D721Med (cell line): ENCODE data around the gene MELTF.

Experiments
- DNase-seq: peaks from one replicate; pipeline ENCODE4 v3.0.0; 2011; ENCODE audit warnings: low spot score; ENCODE audit not compliant: insufficient read length
- FAIRE-seq: peaks from 2 replicates; lab custom pipeline; 2011; peaks lifted over from hg19 to GRCh38; lab: Jason Lieb, UNC
- TF ChIP-seq, protein P1 (sequence below): IDR thresholded peaks from 2 replicates; pipeline ENCODE4 v1.5.1; 2012; ENCODE audit warnings: mild to moderate bottlenecking, control low read depth; ENCODE audit not compliant: insufficient read depth; ENCODE audit errors: missing control alignments

MELTF gene

DNA sequence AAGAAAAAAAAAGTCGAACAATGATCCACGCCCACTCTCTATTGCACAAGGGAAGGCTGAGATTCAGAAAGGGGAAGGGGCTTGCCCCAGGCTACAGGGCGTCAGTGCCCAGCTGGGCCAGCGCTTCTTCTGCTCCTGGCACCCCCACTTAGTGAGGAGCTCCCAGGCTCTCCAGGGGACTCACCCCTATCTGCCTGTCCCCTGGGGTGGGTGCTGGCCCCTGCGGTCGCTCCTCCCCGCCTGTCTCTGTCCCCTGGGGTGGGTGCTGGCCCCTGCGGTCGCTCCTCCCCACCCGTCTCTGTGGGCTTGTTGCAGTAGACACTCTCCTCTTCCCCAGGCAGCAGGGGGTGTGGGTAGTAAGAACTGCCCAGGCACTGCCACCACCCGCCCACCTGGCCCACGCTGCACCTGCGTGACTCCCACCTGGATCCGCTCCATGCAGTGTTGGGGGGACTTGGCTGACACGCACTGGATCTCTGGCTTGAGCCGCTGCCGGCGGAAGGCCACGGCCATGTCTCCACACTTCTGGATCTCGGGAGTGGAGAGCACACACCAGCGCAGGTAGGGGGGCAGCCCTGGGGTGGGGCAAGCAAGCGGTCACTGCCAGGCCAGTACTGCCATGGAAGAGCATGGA is 14.6 kb downstream of the MELTF start:
- no peak for DNase-seq
- TF ChIP-seq, protein P1, sequence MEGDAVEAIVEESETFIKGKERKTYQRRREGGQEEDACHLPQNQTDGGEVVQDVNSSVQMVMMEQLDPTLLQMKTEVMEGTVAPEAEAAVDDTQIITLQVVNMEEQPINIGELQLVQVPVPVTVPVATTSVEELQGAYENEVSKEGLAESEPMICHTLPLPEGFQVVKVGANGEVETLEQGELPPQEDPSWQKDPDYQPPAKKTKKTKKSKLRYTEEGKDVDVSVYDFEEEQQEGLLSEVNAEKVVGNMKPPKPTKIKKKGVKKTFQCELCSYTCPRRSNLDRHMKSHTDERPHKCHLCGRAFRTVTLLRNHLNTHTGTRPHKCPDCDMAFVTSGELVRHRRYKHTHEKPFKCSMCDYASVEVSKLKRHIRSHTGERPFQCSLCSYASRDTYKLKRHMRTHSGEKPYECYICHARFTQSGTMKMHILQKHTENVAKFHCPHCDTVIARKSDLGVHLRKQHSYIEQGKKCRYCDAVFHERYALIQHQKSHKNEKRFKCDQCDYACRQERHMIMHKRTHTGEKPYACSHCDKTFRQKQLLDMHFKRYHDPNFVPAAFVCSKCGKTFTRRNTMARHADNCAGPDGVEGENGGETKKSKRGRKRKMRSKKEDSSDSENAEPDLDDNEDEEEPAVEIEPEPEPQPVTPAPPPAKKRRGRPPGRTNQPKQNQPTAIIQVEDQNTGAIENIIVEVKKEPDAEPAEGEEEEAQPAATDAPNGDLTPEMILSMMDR = no peak
- FAIRE-seq = no peak

DNA sequence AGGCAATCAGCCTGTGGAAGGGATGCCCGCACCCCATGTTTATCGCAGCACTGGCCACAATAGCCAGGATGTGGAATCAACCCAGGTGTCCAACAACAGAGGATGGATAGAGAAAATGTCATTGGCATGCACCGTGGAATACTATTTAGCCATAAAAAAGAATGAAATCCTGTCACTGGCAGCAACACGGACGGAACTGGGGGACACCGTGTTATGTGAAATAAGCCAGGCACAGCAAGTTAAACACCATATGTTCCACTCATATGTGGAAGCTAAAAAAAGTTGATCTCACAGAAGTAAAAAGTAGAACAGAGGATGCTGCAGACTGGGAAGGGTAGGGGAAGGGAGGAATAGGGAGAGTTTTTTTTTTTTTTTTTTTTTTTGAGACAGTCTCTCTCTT is 15.6 kb downstream of the MELTF start:
- FAIRE-seq (no peak), DNase-seq (no peak)
- TF ChIP-seq, protein P1 = no peak

DNA sequence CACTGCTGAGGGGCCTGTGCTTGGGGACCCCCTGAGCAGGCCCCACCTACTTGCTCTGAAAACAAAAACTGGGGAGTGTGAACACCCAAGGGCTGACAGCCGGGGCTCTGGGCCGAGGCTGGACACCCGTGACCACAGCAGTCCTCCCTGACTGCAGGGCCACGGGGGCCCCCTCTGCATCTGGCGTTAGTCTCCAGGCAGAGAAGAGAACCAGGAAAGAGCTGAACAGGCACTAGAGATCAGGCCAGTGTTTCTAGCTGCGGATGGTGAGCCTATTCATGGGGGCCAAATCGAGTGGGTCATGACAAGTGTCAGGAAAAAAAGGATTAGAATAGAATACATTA is 17.1 kb downstream of the MELTF start:
- no peak for FAIRE-seq
- DNase-seq = no peak
- TF ChIP-seq, protein P1 = no peak

GRCh38 chr3:197011780-197012539 is 17.7 kb downstream of the MELTF start:
- FAIRE-seq (no peak), DNase-seq (no peak)

DNA sequence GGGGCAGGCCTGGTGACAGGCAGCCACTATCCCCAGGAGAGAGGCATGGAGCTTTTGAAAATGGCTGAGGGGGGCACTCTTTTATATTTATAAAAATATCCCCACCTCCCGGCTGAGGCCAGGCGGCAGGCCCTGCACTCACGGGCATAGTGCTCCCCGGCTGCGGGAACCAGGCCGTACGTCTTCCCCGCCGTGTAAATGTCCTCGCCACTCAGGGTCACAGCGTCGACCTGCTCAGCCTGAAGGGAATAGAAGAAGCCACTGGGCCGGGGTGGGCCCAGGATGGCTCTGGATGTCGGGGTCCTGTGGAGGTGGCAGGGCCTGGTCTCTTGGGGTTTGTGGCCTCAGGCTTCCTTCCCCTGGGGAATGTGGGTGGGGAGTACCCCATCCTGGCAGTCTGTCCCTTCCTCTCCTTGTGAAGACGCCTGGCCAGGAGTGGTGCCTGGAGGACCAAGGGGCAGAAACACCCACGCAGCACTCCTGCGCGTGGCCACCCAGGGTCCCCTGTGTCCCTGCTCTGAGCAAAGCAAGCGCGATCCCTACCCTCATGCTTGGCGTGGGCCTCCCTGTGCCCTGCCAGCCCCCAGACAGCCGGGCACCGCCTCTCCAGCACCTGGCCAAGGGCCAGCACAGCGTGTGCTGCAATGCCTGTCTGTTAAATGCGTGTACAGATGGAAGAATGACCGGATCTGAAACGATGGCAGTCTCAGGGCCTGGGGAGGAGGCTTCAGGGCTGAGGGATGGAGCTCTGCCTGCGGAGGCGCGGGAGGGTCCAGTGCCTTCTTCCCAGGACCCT is 18.9 kb downstream of the MELTF start:
- FAIRE-seq = no peak
- no peak for DNase-seq
- TF ChIP-seq, protein P1 = no peak

More at GRCh38 chr3:197011780-197012539, 17.7 kb downstream of the MELTF start:
- TF ChIP-seq, protein P1 = no peak

DNA sequence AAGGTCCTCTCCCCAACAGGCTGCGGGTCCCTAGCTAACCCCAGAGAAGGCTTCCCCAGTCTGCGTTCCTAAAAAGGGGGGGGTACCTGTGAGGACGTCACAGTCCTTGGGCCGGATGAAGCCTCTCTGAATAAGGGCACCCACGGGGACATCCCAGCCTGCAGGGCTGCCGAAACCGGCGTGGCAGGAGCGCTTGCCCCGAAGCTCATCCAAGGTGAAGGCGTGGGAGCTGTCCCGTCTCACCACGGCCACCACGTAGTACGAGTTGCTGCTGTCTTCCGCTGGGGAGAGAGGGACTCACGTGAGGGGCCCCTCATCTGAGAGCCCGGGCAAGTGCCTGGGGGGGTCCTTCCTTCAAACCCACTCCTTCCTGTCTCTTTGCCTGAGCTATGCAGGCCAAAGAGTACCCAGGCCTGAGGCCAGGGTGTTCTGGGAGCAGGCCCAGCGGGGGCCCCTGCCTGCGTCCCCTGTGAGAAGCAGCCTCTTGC is 20.0 kb downstream of the MELTF start:
- FAIRE-seq (no peak), DNase-seq (no peak)
- TF ChIP-seq, protein P1 = no peak
